HepG2 (cell line): ENCODE results near the gene PGP. TPM values are rescaled to one million over a fixed set of nuclear protein-coding genes. Genes with fewer than 3 reads are reported as not detected.
A peak's percentile ranks its signal among the peaks of the same experiment; 100 is the strongest.

Experiments used
- ATAC-seq: fragments of 200-7000 bp; cut with Tn5 transposase; 3 replicates; pipeline ENCODE4 v1.9.1; 2020; ENCODE audit warnings: mild to moderate bottlenecking, moderate library complexity
- BruUV-seq: library from RNA; stranded (reverse); fragments of 400-500 nt; replicated peaks from 2 replicates; lab custom pipeline; 2021; lab: Mats Ljungman, UMichigan
- CTCF ChIA-PET: fragments of 300-600 bp; formaldehyde crosslinking; extraction: SDS; loops from one replicate; lab custom pipeline; 2021; ENCODE audit warnings: low total read pairs, inconsistent platforms, low intra/inter-chr PET ratio; lab: Yijun Ruan, JAX
- POLR2A ChIA-PET: fragments of 350-600 bp; sonication (Branson Sonifier 250); formaldehyde crosslinking; loops from one replicate; lab custom pipeline; 2020; ENCODE audit warnings: antibody characterized with exemption, inconsistent platforms; lab: Yijun Ruan, JAX
- DNase-seq: peaks from one replicate; pipeline ENCODE4 v3.0.0-alpha.2; 2015; ENCODE audit warnings: low spot score
- FAIRE-seq: peaks from 3 replicates; lab custom pipeline; 2011; peaks lifted over from hg19 to GRCh38; lab: Jason Lieb, UNC
- H2AFZ ChIP-seq: one replicate; pipeline ENCODE4 v1.6.1; 2011; ENCODE audit warnings: low read length, inconsistent platforms
- H3K27ac ChIP-seq: fragments of 300-600 bp; 3 replicates; pipeline ENCODE4 v1.8.0; 2011; ENCODE audit warnings: mixed run types, mild to moderate bottlenecking, mixed read lengths, low read length, inconsistent platforms; ENCODE audit not compliant: insufficient read depth; ENCODE audit errors: extremely low read length
- H3K27me3 ChIP-seq, 2 experiments: fragments of 200-600 bp in 1 of 2; 2 replicates in 1 of 2; 3 replicates in 1 of 2; pipeline versions ENCODE4 v1.6.0 to v1.8.0; 2011; ENCODE audit warnings: low read length in 2 of 2, mild to moderate bottlenecking in 2 of 2, moderate library complexity in 2 of 2, inconsistent platforms in 1 of 2; ENCODE audit not compliant: insufficient read depth in 2 of 2, control insufficient read depth in 1 of 2
- H3K36me3 ChIP-seq, 2 experiments: fragments of 200-600 bp in 1 of 2; replicated peaks in 1 of 2; 2 replicates in 1 of 2; 3 replicates in 1 of 2; pipeline versions ENCODE4 v1.5.1 to v1.8.0; 2011; ENCODE audit warnings: low read length in 2 of 2, inconsistent platforms in 1 of 2; ENCODE audit not compliant: insufficient read depth in 2 of 2, control insufficient read depth in 1 of 2
- H3K4me1 ChIP-seq: 2 replicates; pipeline ENCODE4 v1.5.1; 2012; ENCODE audit warnings: low read length, inconsistent platforms; ENCODE audit not compliant: insufficient read depth
- H3K4me2 ChIP-seq: 2 replicates; pipeline ENCODE4 v1.6.0; 2011; ENCODE audit warnings: low read depth, low read length, inconsistent platforms
- H3K4me3 ChIP-seq, 3 experiments: fragments of 200-600 bp in 1 of 3; sonication (generic), shearing (Covaris generic) in 1 of 3; replicated peaks in 1 of 3; 2 replicates each; pipeline ENCODE4 v1.5.1; 2011 to 2016; ENCODE audit warnings: low read length in 3 of 3, inconsistent platforms in 2 of 3, low read depth in 2 of 3, mild to moderate bottlenecking in 2 of 3, control low read depth in 1 of 3, mixed read lengths in 1 of 3; ENCODE audit not compliant: insufficient read depth in 1 of 3
- H3K79me2 ChIP-seq: one replicate; pipeline ENCODE4 v1.6.1; 2011; ENCODE audit warnings: low read length, inconsistent platforms; ENCODE audit not compliant: insufficient read depth
- H3K9ac ChIP-seq: 2 replicates; pipeline ENCODE4 v1.6.0; 2011; ENCODE audit warnings: mild to moderate bottlenecking, low read depth, low read length, inconsistent platforms; ENCODE audit not compliant: insufficient read depth
- H3K9me3 ChIP-seq: 2 replicates; pipeline ENCODE4 v1.5.1; 2012; ENCODE audit warnings: mild to moderate bottlenecking, low read length
- H4K20me1 ChIP-seq: 2 replicates; pipeline ENCODE4 v1.6.0; 2011; ENCODE audit warnings: inconsistent platforms, mild to moderate bottlenecking, low read length, moderate library complexity; ENCODE audit not compliant: insufficient read depth
- TCF7L2 ChIP-seq: IDR thresholded peaks from 2 replicates; pipeline ENCODE4 v1.6.1; 2011; ENCODE audit warnings: mild to moderate bottlenecking, low read depth, low read length, moderate library complexity
- XBP1 ChIP-seq: sonication (generic); formaldehyde crosslinking; IDR thresholded peaks from 2 replicates; pipeline ENCODE4 v1.5.0; 2020; ENCODE audit warnings: missing genetic modification reagents
- ZMYM2 ChIP-seq: sonication (generic); formaldehyde crosslinking; IDR thresholded peaks from 2 replicates; pipeline ENCODE4 v1.8.0; 2022; ENCODE audit warnings: mild to moderate bottlenecking, missing genetic modification reagents
- WGBS: methylation state at CpG from one replicate; pipeline ENCODE4 v1.1.6; 2017; ENCODE audit warnings: low lambda C conversion rate; 5-methylcytosine and 5-hydroxymethylcytosine counted together
- in situ Hi-C: cut with HindIII; loops from 2 replicates; pipeline ENCODE4 v1.10.0; 2017; ENCODE audit warnings: low pct_unique_long_range_greater_than_20kb; ENCODE audit not compliant: extremely low pct_ligation_motif_present
- intact Hi-C: fragments of 100-400 bp; cut with micrococcal nuclease; formaldehyde crosslinking; loops from one replicate; pipeline ENCODE4 v1.10.0; 2022; ENCODE audit not compliant: unreplicated experiment
- polyA plus RNA-seq, 8 experiments: library from polyadenylated mRNA; depleted of rRNA in 3 of 8; stranded (reverse) in 7 of 8; unstranded in 1 of 8; fragments of >200 nt; fragmentation: Illumina TruSeq in 4 of 8; extraction: Trizol in 4 of 8; gene quantifications; 2 replicates each; pipeline versions ENCODE4 v1.2.1 to v1.2.3, GENCODE V29; 2011 to 2016; ENCODE audit warnings: low read depth in 4 of 8, missing spikeins in 1 of 8, mixed read lengths in 1 of 8; ENCODE audit not compliant: insufficient read depth in 1 of 8
- total RNA-seq, 5 experiments: library from RNA; depleted of rRNA; stranded (reverse); fragments of >200 nt; fragmentation: Illumina TruSeq; extraction: Trizol; gene quantifications; 2 replicates each; pipeline ENCODE4 v1.2.3, GENCODE V29; 2016; ENCODE audit warnings: low read depth in 1 of 5
- TF ChIP-seq, protein P1 (sequence below): sonication (generic); formaldehyde crosslinking; IDR thresholded peaks from 2 replicates; pipeline ENCODE4 v1.5.0; 2020; ENCODE audit warnings: mild to moderate bottlenecking, missing genetic modification reagents
- TF ChIP-seq, protein P2 (sequence below): sonication (generic); formaldehyde crosslinking; IDR thresholded peaks from 2 replicates; pipeline ENCODE4 v1.8.0; 2022; ENCODE audit warnings: mild to moderate bottlenecking, missing genetic modification reagents; ENCODE audit not compliant: insufficient replicate concordance
- TF ChIP-seq, protein P3 (sequence below): sonication (generic); formaldehyde crosslinking; IDR thresholded peaks from 2 replicates; pipeline ENCODE4 v1.4.0; 2020; ENCODE audit warnings: missing genetic modification reagents

PGP gene
- total and polyA plus RNA-seq, 2 of the 13 experiments (the other 11 are each of a cell fraction or from before 2014, with no cell fraction given) = 7.3 to 18.3 TPM

DNA sequence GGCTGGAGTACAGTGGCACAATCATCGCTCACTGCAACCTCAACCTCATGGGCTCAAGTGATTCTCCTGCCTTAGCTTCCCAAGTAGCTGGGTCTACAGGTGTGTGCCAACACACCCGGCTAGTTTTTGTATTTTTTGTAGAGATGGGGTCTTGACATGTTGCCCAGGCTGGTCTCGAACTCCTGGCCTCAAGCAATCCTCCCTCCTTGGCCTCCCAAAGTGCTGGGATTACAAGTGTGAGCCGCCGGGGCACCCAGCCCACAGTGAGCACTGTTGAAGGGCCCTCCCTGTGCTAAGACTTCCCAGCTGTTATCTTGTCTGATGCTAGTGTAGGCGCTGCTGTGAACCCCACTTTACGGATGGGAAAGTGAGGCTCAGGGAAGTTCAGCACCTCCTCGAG lies 26.2 kb downstream of the PGP start:
- Histone ChIP-seq H3K27me3 (no peaks in the 10 kb centered on the region), H4K20me1 (no peaks in the 10 kb centered on the region), H3K9me3 (no peaks in the 10 kb centered on the region), H3K27ac (no peak overlapping the region), H3K36me3 (no peaks in the 10 kb centered on the region), H3K4me3 (no peak overlapping the region), H3K79me2 (no peaks in the 10 kb centered on the region), H3K4me2 (no peak overlapping the region), H3K9ac (no peak overlapping the region), H3K4me1 (peaks cover 28% of the 10 kb centered on the region), H2AFZ (no peak overlapping the region)
- ChIA-PET POLR2A (interaction anchor here (1.1 to 1.5 kb wide), 2 partner anchors 33 to 48 kb away, joined by 3 to 9 read pairs; partner anchors contain the start of gene TRAF7), CTCF (no interaction called here)
- FAIRE-seq (no peak), ATAC-seq (no peak), DNase-seq (no peak)
- intact Hi-C loops = no loop called here
- BruUV-seq = no TSS peak
- 80% methylated on average over 7 of the region's 8 CpGs for WGBS
- TF ChIP-seq ZMYM2 (CRISPR knock-in tag) (no peak), XBP1 (no peak)
- TF ChIP-seq, protein P1, sequence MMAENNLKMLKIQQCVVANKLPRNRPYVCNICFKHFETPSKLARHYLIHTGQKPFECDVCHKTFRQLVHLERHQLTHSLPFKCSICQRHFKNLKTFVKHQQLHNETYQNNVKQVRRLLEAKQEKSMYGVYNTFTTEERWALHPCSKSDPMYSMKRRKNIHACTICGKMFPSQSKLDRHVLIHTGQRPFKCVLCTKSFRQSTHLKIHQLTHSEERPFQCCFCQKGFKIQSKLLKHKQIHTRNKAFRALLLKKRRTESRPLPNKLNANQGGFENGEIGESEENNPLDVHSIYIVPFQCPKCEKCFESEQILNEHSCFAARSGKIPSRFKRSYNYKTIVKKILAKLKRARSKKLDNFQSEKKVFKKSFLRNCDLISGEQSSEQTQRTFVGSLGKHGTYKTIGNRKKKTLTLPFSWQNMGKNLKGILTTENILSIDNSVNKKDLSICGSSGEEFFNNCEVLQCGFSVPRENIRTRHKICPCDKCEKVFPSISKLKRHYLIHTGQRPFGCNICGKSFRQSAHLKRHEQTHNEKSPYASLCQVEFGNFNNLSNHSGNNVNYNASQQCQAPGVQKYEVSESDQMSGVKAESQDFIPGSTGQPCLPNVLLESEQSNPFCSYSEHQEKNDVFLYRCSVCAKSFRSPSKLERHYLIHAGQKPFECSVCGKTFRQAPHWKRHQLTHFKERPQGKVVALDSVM = peak; percentile 71
- TF ChIP-seq, protein P2, sequence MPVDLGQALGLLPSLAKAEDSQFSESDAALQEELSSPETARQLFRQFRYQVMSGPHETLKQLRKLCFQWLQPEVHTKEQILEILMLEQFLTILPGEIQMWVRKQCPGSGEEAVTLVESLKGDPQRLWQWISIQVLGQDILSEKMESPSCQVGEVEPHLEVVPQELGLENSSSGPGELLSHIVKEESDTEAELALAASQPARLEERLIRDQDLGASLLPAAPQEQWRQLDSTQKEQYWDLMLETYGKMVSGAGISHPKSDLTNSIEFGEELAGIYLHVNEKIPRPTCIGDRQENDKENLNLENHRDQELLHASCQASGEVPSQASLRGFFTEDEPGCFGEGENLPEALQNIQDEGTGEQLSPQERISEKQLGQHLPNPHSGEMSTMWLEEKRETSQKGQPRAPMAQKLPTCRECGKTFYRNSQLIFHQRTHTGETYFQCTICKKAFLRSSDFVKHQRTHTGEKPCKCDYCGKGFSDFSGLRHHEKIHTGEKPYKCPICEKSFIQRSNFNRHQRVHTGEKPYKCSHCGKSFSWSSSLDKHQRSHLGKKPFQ (CRISPR knock-in tag) = no peak
- in situ Hi-C loops = no loop called here

DNA sequence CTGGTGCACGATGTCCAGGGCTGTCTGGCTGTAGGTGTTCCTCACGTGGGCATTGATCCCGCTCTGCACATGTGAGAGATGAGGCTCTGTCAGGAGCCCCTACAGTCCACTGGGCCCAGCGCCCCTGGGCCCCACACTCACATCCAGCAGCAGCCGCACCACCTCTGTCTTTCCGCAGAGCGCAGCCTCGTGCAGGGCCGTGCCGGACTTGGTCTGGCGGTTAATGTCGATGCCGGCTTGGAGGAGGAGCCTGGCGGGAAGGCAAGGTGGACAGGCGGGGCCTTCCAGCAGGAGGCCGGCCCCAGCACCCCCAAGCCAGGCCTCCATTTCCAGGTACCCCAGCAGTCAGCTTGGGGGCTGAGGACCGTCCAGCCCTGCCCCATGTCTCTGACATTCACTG lies 27.4 kb downstream of the PGP start:
- Histone ChIP-seq H3K4me1 (peaks cover 37% of the 10 kb centered on the region), H3K27me3 (no peaks in the 10 kb centered on the region), H2AFZ (no peak overlapping the region), H4K20me1 (no peaks in the 10 kb centered on the region), H3K79me2 (no peaks in the 10 kb centered on the region), H3K36me3 (no peaks in the 10 kb centered on the region), H3K4me3 (no peak overlapping the region), H3K4me2 (no peak overlapping the region), H3K27ac (no peak overlapping the region), H3K9ac (no peak overlapping the region), H3K9me3 (no peaks in the 10 kb centered on the region)
- ATAC-seq (no peak), DNase-seq (no peak), FAIRE-seq (no peak)
- BruUV-seq = no TSS peak
- intact Hi-C loops (no loop called here), in situ Hi-C loops (no loop called here)
- ChIA-PET POLR2A (interaction anchor here (1.1 to 1.5 kb wide), 2 partner anchors 32 to 47 kb away, joined by 3 to 9 read pairs; partner anchors contain the start of gene TRAF7), CTCF (no interaction called here)
- WGBS = 76% methylated on average over 9 of the region's 17 CpGs
- TF ChIP-seq TCF7L2 = no peak
- TF ChIP-seq, protein P3, sequence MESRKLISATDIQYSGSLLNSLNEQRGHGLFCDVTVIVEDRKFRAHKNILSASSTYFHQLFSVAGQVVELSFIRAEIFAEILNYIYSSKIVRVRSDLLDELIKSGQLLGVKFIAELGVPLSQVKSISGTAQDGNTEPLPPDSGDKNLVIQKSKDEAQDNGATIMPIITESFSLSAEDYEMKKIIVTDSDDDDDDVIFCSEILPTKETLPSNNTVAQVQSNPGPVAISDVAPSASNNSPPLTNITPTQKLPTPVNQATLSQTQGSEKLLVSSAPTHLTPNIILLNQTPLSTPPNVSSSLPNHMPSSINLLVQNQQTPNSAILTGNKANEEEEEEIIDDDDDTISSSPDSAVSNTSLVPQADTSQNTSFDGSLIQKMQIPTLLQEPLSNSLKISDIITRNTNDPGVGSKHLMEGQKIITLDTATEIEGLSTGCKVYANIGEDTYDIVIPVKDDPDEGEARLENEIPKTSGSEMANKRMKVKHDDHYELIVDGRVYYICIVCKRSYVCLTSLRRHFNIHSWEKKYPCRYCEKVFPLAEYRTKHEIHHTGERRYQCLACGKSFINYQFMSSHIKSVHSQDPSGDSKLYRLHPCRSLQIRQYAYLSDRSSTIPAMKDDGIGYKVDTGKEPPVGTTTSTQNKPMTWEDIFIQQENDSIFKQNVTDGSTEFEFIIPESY (CRISPR knock-in tag) = peak; percentile 65; the same call in 1 of the 2 replicates
